MM.1S (cell line): ENCODE data around the gene ZSCAN5A.

Experiments used
- DNase-seq: peaks from one replicate; pipeline ENCODE4 v3.0.0-alpha.2; 2015
- H2AFZ ChIP-seq: fragments of 300-600 bp; sonication (generic); 2 replicates; pipeline ENCODE4 v1.6.0; 2016; ENCODE audit warnings: antibody characterized with exemption, low read length
- H3F3A ChIP-seq: fragments of 300-600 bp; sonication (generic); 2 replicates; pipeline ENCODE4 v1.6.1; 2016; ENCODE audit warnings: mild to moderate bottlenecking, antibody characterized with exemption, low read length, moderate library complexity, mixed read lengths; ENCODE audit not compliant: insufficient read depth
- H3K27ac ChIP-seq: fragments of 300-600 bp; sonication (generic); 2 replicates; pipeline ENCODE4 v1.5.1; 2016; ENCODE audit warnings: mild to moderate bottlenecking, low read length
- H3K27me3 ChIP-seq: fragments of 300-600 bp; sonication (generic); replicated peaks from 2 replicates; pipeline ENCODE4 v1.6.0; 2016; ENCODE audit warnings: low read length; ENCODE audit not compliant: insufficient read depth
- H3K36me3 ChIP-seq: fragments of 300-600 bp; sonication (generic); replicated peaks from 2 replicates; pipeline ENCODE4 v1.6.1; 2016; ENCODE audit warnings: mild to moderate bottlenecking, low read length, mixed read lengths; ENCODE audit not compliant: insufficient read depth
- H3K4me1 ChIP-seq: fragments of 300-600 bp; sonication (generic); 2 replicates; pipeline ENCODE4 v1.6.1; 2016; ENCODE audit warnings: low read length, mixed read lengths
- H3K4me2 ChIP-seq: fragments of 300-600 bp; sonication (generic); 2 replicates; pipeline ENCODE4 v1.6.0; 2016; ENCODE audit warnings: low read depth, low read length
- H3K4me3 ChIP-seq: fragments of 300-600 bp; sonication (generic); 2 replicates; pipeline ENCODE4 v1.5.1; 2016; ENCODE audit warnings: low read length, mixed read lengths
- H3K79me2 ChIP-seq: fragments of 300-600 bp; sonication (generic); 2 replicates; pipeline ENCODE4 v1.6.1; 2016; ENCODE audit warnings: mixed run types, low read length, mixed read lengths
- H3K9ac ChIP-seq: fragments of 300-600 bp; sonication (generic); 2 replicates; pipeline ENCODE4 v1.6.1; 2016; ENCODE audit warnings: low read length, mixed read lengths
- H3K9me2 ChIP-seq: fragments of 300-600 bp; sonication (generic); replicated peaks from 2 replicates; pipeline ENCODE4 v1.6.1; 2016; ENCODE audit warnings: mild to moderate bottlenecking, low read length, mixed read lengths; ENCODE audit not compliant: insufficient read depth
- H3K9me3 ChIP-seq: fragments of 300-600 bp; sonication (generic); replicated peaks from 2 replicates; pipeline ENCODE4 v1.6.1; 2016; ENCODE audit warnings: mild to moderate bottlenecking, low read length, mixed read lengths; ENCODE audit not compliant: insufficient read depth
- H4K20me1 ChIP-seq: fragments of 300-600 bp; sonication (generic); 2 replicates; pipeline ENCODE4 v1.6.1; 2016; ENCODE audit warnings: mild to moderate bottlenecking, low read length, moderate library complexity, mixed read lengths; ENCODE audit not compliant: insufficient read depth
- CTCF ChIP-seq: fragments of 300-600 bp; sonication (generic); IDR thresholded peaks from 2 replicates; pipeline ENCODE4 v1.5.1; 2016; ENCODE audit warnings: antibody characterized with exemption, low read length, mixed read lengths
- EZH2 ChIP-seq: fragments of 300-600 bp; sonication (generic); optimal IDR thresholded peaks from 2 replicates; pipeline ENCODE3; 2017; ENCODE audit warnings: low read depth, mild to moderate bottlenecking, antibody characterized with exemption, low read length, mixed read lengths
- EZH2phosphoT487 ChIP-seq: fragments of 300-600 bp; sonication (generic); IDR thresholded peaks from 2 replicates; pipeline ENCODE4 v1.6.1; 2018; ENCODE audit warnings: antibody characterized with exemption, low read length

The ZSCAN5A gene

GRCh38 chr19:56290104-56290503 is 24.5 kb downstream of the ZSCAN5A start:
- no peak overlapping the region for H3K27ac ChIP-seq
- no peaks in the 10 kb centered on the region; the same call in 1 of the 2 replicates for H3K36me3 ChIP-seq
- H3F3A ChIP-seq, result no peaks in the 10 kb centered on the region

GRCh38 chr19:56284746-56285145 is 29.9 kb downstream of the ZSCAN5A start:
- Histone ChIP-seq H3K9me2 (no peaks in the 10 kb centered on the region), H3K4me2 (no peak overlapping the region), H3K9ac (no peak overlapping the region), H3K36me3 (no peaks in the 10 kb centered on the region; the same call in 1 of the 2 replicates), H3K4me3 (no peak overlapping the region), H3K27ac (no peak overlapping the region), H3K27me3 (no peaks in the 10 kb centered on the region), H3K9me3 (no peaks in the 10 kb centered on the region), H3K79me2 (no peaks in the 10 kb centered on the region), H3F3A (no peaks in the 10 kb centered on the region), H3K4me1 (no peaks in the 10 kb centered on the region), H2AFZ (no peak overlapping the region), H4K20me1 (no peaks in the 10 kb centered on the region; the same call in 1 of the 2 replicates)
- no peak for DNase-seq
- no peak for TF ChIP-seq CTCF
- TF ChIP-seq EZH2, result no peak
- TF ChIP-seq EZH2phosphoT487, result no peak

More at GRCh38 chr19:56290104-56290503, 24.5 kb downstream of the ZSCAN5A start:
- H3K9me2 ChIP-seq, result no peaks in the 10 kb centered on the region
- H3K4me2 ChIP-seq, result no peak overlapping the region
- TF ChIP-seq CTCF, result no peak
- no peak for TF ChIP-seq EZH2phosphoT487
- no peak for TF ChIP-seq EZH2
- no peak overlapping the region for H2AFZ ChIP-seq
- H3K4me1 ChIP-seq, result no peaks in the 10 kb centered on the region
- H3K79me2 ChIP-seq, result no peaks in the 10 kb centered on the region
- no peaks in the 10 kb centered on the region for H3K27me3 ChIP-seq
- no peaks in the 10 kb centered on the region; the same call in 1 of the 2 replicates for H4K20me1 ChIP-seq
- H3K9ac ChIP-seq, result no peak overlapping the region
- no peaks in the 10 kb centered on the region for H3K9me3 ChIP-seq
- no peak overlapping the region for H3K4me3 ChIP-seq
- no peak for DNase-seq

- H3K4me1 ChIP-seq, result no peaks in the 10 kb centered on the region
- H3K36me3 ChIP-seq, result no peaks in the 10 kb centered on the region
- no peak for DNase-seq
- no peaks in the 10 kb centered on the region for H4K20me1 ChIP-seq
- H3K9me2 ChIP-seq, result no peaks in the 10 kb centered on the region
- H3K27ac ChIP-seq, result no peak overlapping the region
- no peaks in the 10 kb centered on the region for H3K27me3 ChIP-seq
- no peaks in the 10 kb centered on the region for H3K9me3 ChIP-seq
- H3K79me2 ChIP-seq, result no peaks in the 10 kb centered on the region
- H3K4me3 ChIP-seq, result no peak overlapping the region
- H2AFZ ChIP-seq, result no peak overlapping the region
- no peak overlapping the region for H3K4me2 ChIP-seq
- TF ChIP-seq CTCF, result no peak
- no peak for TF ChIP-seq EZH2
- TF ChIP-seq EZH2phosphoT487, result no peak
- no peak overlapping the region for H3K9ac ChIP-seq
- no peaks in the 10 kb centered on the region for H3F3A ChIP-seq
Measured at GRCh38 chr19:56282809-56283208, 31.8 kb downstream of the ZSCAN5A start.
